GM18517 (cell line): ENCODE results near the gene ARHGAP35.
"Not testable (repeated sequence)": the region's sequence is repeated elsewhere in the genome, so short reads cannot be mapped to it uniquely, and the experiment has no call there.

Source experiments
- ATAC-seq: cut with Tn5 transposase; IDR thresholded peaks from one replicate; pipeline ENCODE4 v1.9.1; 2021; ENCODE audit warnings: mild to moderate bottlenecking, moderate library complexity; ENCODE audit not compliant: unreplicated experiment

ARHGAP35 gene

GRCh38 chr19:46860846-46861690, at the start of gene ARHGAP35:
Gene ARHGAP35 (plus strand): TSS chr19:46860997. CDS start chr19:46918676, 57,679 bp downstream.
- no peak for ATAC-seq

- no peak for ATAC-seq
Observed at GRCh38 chr19:46812977-46813838, 47.6 kb upstream of the ARHGAP35 start.

GRCh38 chr19:46813839-46814358, 46.9 kb upstream of the ARHGAP35 start:
- ATAC-seq, result no peak

- ATAC-seq, result no peak
Observed at GRCh38 chr19:46815833-46816627, 44.8 kb upstream of the ARHGAP35 start.

GRCh38 chr19:46818812-46819211, 42.0 kb upstream of the ARHGAP35 start:
- no peak for ATAC-seq

GRCh38 chr19:46821512-46822409, 39.0 kb upstream of the ARHGAP35 start:
- no peak for ATAC-seq

GRCh38 chr19:46822410-46822787, 38.4 kb upstream of the ARHGAP35 start:
- not testable (repeated sequence) for ATAC-seq

GRCh38 chr19:46823049-46823448, 37.7 kb upstream of the ARHGAP35 start:
- ATAC-seq, result no peak

- ATAC-seq, result no peak
Observed at GRCh38 chr19:46824890-46825730, 35.7 kb upstream of the ARHGAP35 start.

- ATAC-seq, result no peak
Observed at GRCh38 chr19:46825731-46826055, 35.1 kb upstream of the ARHGAP35 start.

- no peak for ATAC-seq
Observed at GRCh38 chr19:46828484-46828883, 32.3 kb upstream of the ARHGAP35 start.

GRCh38 chr19:46830864-46831263, 29.9 kb upstream of the ARHGAP35 start:
- ATAC-seq, result no peak

- ATAC-seq, result no peak
Observed at GRCh38 chr19:46834121-46834520, 26.7 kb upstream of the ARHGAP35 start.

- ATAC-seq, result no peak
Observed at GRCh38 chr19:46834984-46835383, 25.8 kb upstream of the ARHGAP35 start.

GRCh38 chr19:46838160-46838559, 22.6 kb upstream of the ARHGAP35 start:
- ATAC-seq, result no peak

GRCh38 chr19:46839752-46840497, 20.9 kb upstream of the ARHGAP35 start:
- ATAC-seq, result no peak

GRCh38 chr19:46840498-46840942, 20.3 kb upstream of the ARHGAP35 start:
- ATAC-seq, result no peak

GRCh38 chr19:46841458-46842083, 19.2 kb upstream of the ARHGAP35 start:
- no peak for ATAC-seq
